GM12864 (cell line): Measurements from ENCODE around the gene PIK3C2G.

Source experiments
- DNase-seq: peaks from one replicate; pipeline ENCODE4 v3.0.0-alpha.2; 2011; ENCODE audit warnings: low read depth
- H3K4me3 ChIP-seq: 2 replicates; pipeline ENCODE4 v1.5.1; 2011; ENCODE audit warnings: mild to moderate bottlenecking, low read depth, low read length, control low read depth
- CTCF ChIP-seq: IDR thresholded peaks from 2 replicates; pipeline ENCODE4 v1.5.1; 2011; ENCODE audit warnings: low read depth, mild to moderate bottlenecking, moderate library complexity, low read length, control low read depth, inconsistent platforms; ENCODE audit errors: missing control alignments

PIK3C2G gene

GRCh38 chr12:18258929-18259328, 2.4 kb upstream of the PIK3C2G start:
- DNase-seq: no peak
- H3K4me3 ChIP-seq: no peak overlapping the region
- TF ChIP-seq CTCF: no peak

GRCh38 chr12:18259906-18260682, 1.2 kb upstream of the PIK3C2G start:
- no peak for TF ChIP-seq CTCF
- DNase-seq: no peak
- no peak overlapping the region for H3K4me3 ChIP-seq

GRCh38 chr12:18261906-18262305, 588 bp downstream of the PIK3C2G start:
- no peak for TF ChIP-seq CTCF
- no peak overlapping the region for H3K4me3 ChIP-seq
- no peak for DNase-seq

GRCh38 chr12:18262514-18262913, 1.2 kb downstream of the PIK3C2G start:
- no peak for TF ChIP-seq CTCF
- H3K4me3 ChIP-seq: no peak overlapping the region
- no peak for DNase-seq

- no peak for TF ChIP-seq CTCF
- no peak overlapping the region for H3K4me3 ChIP-seq
- DNase-seq: no peak
Observed at GRCh38 chr12:18264581-18265075, 3.3 kb downstream of the PIK3C2G start.

GRCh38 chr12:18267427-18268099, 6.2 kb downstream of the PIK3C2G start:
- TF ChIP-seq CTCF: no peak
- DNase-seq: no peak

More at GRCh38 chr12:18267427-18268099, 6.2 kb downstream of the PIK3C2G start:
- no peak overlapping the region for H3K4me3 ChIP-seq
